ENCODE measurements around the gene CAV3.

Gene CAV3

GRCh38 chr3:8741581-8742261 is 8.1 kb downstream of the CAV3 start:
- no peak for DNase-seq (ENCODE audit: extremely low spot score)
- no peak for TF ChIP-seq CTCF (IDR thresholded peaks at IDR 0.05; ENCODE audit: control extremely low read depth, extremely low read depth, low read depth, missing control alignments)
- POLR2A ChIA-PET = no interaction called here
- CTCF ChIA-PET = interaction anchor here (1.0 to 2.6 kb wide), 2 partner anchors 11 to 27 kb away, joined by 3 to 12 read pairs; partner anchors contain the start of gene OXTR

- TF ChIP-seq CTCF (IDR thresholded peaks at IDR 0.05; ENCODE audit: control extremely low read depth, extremely low read depth, low read depth, missing control alignments) = no peak
- DNase-seq (ENCODE audit: extremely low spot score) = no peak
- ChIA-PET POLR2A (no interaction called here), CTCF (interaction anchor here (1.0 to 2.6 kb wide), 4 partner anchors 9 to 26 kb away, joined by 3 to 12 read pairs (median 4); partner anchors contain the start of gene OXTR)
Observed at GRCh38 chr3:8743021-8743601, 9.5 kb downstream of the CAV3 start.

DNA sequence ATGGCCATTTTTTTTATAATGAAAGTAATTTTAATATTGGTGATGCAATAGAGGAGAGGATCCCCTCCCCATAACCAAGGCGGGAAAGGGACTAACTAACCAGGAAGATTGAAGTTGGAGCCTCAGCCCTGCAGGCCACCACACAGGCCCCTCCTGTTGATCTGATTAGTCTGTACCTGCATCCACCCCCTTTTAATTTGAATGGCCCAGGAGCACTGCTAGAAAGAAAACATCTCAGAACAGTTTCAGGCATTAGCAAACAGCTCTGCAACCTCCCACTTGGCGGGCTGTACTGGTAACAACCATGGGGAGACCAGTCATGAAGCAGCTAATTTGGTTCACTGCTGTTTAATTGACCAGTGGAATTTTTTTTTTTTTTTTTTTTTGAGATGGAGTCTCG is 10.3 kb downstream of the CAV3 start:
- TF ChIP-seq CTCF (IDR thresholded peaks at IDR 0.05; ENCODE audit: control extremely low read depth, extremely low read depth, low read depth, missing control alignments) = no peak
- no peak for DNase-seq (ENCODE audit: extremely low spot score)
- ChIA-PET CTCF (interaction anchor here (1.6 to 2.3 kb wide), 3 partner anchors 8 to 25 kb away, joined by 3 to 10 read pairs (median 4); partner anchors contain the start of gene OXTR), POLR2A (no interaction called here)

GRCh38 chr3:8745619-8746370 is 12.2 kb downstream of the CAV3 start:
- CTCF ChIA-PET = interaction anchor here (2.3 kb wide), 1 partner anchor 24 kb away, joined by 10 read pairs; the partner anchor contains the start of gene OXTR
- DNase-seq (ENCODE audit: extremely low spot score) = no peak
- POLR2A ChIA-PET = no interaction called here
- TF ChIP-seq CTCF (IDR thresholded peaks at IDR 0.05; ENCODE audit: control extremely low read depth, extremely low read depth, low read depth, missing control alignments) = no peak

DNA sequence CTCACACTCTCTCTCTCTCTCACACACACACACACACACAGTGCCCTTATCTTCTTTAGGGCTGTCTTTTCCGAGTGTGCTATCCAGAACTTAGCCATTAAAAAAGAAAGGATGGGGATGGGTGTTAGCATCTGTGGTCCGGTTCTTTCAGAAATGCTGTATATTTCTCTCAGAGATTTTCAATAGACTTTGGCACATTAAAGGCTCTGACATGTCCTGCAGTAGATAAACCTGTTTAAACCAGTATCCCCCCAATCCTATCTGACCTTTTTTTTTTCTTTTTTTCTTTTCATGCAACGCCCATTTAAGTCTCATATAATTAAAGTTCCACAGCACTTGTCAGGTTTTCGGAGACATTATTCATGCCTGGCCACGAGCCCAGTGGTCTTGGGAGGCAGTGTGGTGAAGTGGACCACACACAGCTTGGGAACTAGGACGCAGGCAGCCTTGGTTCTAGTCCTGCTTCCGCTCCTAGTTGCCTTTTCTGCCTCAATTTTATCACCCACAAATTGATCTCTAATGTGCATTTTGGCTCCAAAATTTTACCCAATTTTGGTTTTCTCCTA is 13.3 kb downstream of the CAV3 start:
- CTCF ChIA-PET = no interaction called here
- TF ChIP-seq CTCF (IDR thresholded peaks at IDR 0.05; ENCODE audit: control extremely low read depth, extremely low read depth, low read depth, missing control alignments) = no peak
- no peak for DNase-seq (ENCODE audit: extremely low spot score)
- POLR2A ChIA-PET = no interaction called here

DNA sequence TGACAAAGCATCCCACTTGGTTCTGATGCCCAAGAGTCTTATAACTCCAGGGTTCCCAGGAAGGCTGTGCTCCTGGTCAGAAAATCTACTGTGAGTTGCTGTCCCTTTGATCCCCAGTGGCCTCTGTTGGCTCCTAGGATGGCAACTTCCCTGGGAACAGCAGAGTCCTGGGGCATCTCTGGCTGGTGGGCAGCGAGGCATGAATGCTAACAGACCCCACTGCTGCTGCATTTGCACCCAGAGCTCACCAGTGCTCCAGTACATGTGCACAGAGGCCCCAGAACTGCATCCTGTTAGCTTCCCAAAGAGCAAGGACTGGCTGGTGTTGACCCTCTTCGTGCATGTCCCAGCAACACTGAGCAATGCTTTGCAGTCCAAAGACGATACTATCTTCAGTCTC is 15.7 kb downstream of the CAV3 start:
- DNase-seq (ENCODE audit: extremely low spot score) = no peak
- ChIA-PET POLR2A (no interaction called here), CTCF (interaction anchor here (0.9 kb wide), 1 partner anchor 19 kb away, joined by 4 read pairs; no protein-coding TSS in a partner anchor)
- no peak for TF ChIP-seq CTCF (IDR thresholded peaks at IDR 0.05; ENCODE audit: control extremely low read depth, extremely low read depth, low read depth, missing control alignments)
